Ovary (tissue), 9 donors: ENCODE results near the gene BBS9. TPM values are rescaled to one million over a fixed set of nuclear protein-coding genes. Genes with fewer than 3 reads are reported as not detected.

Experiments used
- DNase-seq, 5 donors: peaks; one replicate each; pipeline ENCODE4 v3.0.0-alpha.2; 2019 to 2020
- H3K27ac ChIP-seq, 2 donors: fragments of 200-600 bp; one replicate each; pipeline versions ENCODE4 v1.5.1 to v1.8.0; 2019 to 2022
- H3K27me3 ChIP-seq: fragments of 200-600 bp; one replicate; pipeline ENCODE4 v1.8.0; 2022
- H3K36me3 ChIP-seq: fragments of 200-600 bp; sonication (generic); one replicate; pipeline ENCODE4 v1.5.1; 2019
- H3K4me1 ChIP-seq: one replicate; pipeline ENCODE4 v1.8.1; 2013; ENCODE audit warnings: mild to moderate bottlenecking, moderate library complexity; ENCODE audit not compliant: insufficient read depth
- H3K4me3 ChIP-seq: fragments of 200-600 bp; sonication (generic); one replicate; pipeline ENCODE4 v1.5.1; 2017
- H3K9me3 ChIP-seq, 2 donors: fragments of 200-600 bp in 1 of 2; sonication (generic) in 1 of 2; one replicate each; pipeline versions ENCODE4 v1.5.1 to v1.8.1; 2013 to 2019; ENCODE audit warnings: mild to moderate bottlenecking in 1 of 2, moderate library complexity in 1 of 2
- CTCF ChIP-seq, 3 donors: fragments of 450-650 bp in 2 of 3; fragments of 200-600 bp in 1 of 3; IDR thresholded peaks; one replicate each; pipeline versions ENCODE4 v1.5.1 to v1.8.0; 2016 to 2022; ENCODE audit warnings: antibody characterized with exemption in 3 of 3, mild to moderate bottlenecking in 1 of 3
- EP300 ChIP-seq: sonication (generic); formaldehyde crosslinking; IDR thresholded peaks from one replicate; pipeline ENCODE4 v1.6.1; 2017; ENCODE audit warnings: antibody characterized with exemption
- POLR2A ChIP-seq: fragments of 450-650 bp; IDR thresholded peaks from one replicate; pipeline ENCODE4 v1.6.1; 2017; ENCODE audit warnings: antibody characterized with exemption, mild to moderate bottlenecking, moderate library complexity
- WGBS, 3 donors: extraction: QIAGEN DNeasy Blood & Tissue Kit in 1 of 3; methylation state at CpG; one replicate each; pipeline versions ENCODE4 v1.1.5 to v1.1.7; 2013 to 2017; 5-methylcytosine and 5-hydroxymethylcytosine counted together
- intact Hi-C, 4 donors: fragments of 100-400 bp; cut with DNase I; formaldehyde crosslinking; loops; one replicate each; pipeline versions ENCODE4 v1.11.0 to v1.15.1; 2022 to 2023
- polyA plus RNA-seq, 2 donors: library from polyadenylated mRNA; stranded (reverse); fragments of 200-250 nt in 1 of 2; fragments of 350-450 nt in 1 of 2; fragmentation: Illumina TruSeq in 1 of 2; extraction: RNeasy Lipid Tissue Mini Kit (QIAGEN cat#74804) in 1 of 2; gene quantifications; one replicate each; pipeline ENCODE4 v1.2.3, GENCODE V29; 2013 to 2014
- total RNA-seq, 7 donors: library from RNA; depleted of rRNA in 2 of 7; stranded (reverse); fragments of >200 nt in 2 of 7; fragmentation: NEBNext Ultra II Directional in 3 of 7; extraction: Animal tissue kit (Norgen Biotek cat#: 25700) in 3 of 7; gene quantifications; one replicate each; pipeline versions ENCODE4 v1.1.0 to v1.2.4, GENCODE V29; 2016 to 2023
- donor health status: DM: no; HTN: no; CAD: no; lungs with moderate emphysema.
- donor health status: DM: no; HTN: no; CAD: no.
- donor health status: Bipolar disorder and iron deficiency.
- donor health status: DM: yes; HTN: yes; CAD: no.
- donor health status: DM: no; HTN: no; CAD: no.
- donor health status: DM: yes; HTN: yes; CAD: no.

Gene BBS9
- total and polyA plus RNA-seq, 9 donors: 8.1 to 42.0 (median 29.7) TPM

DNA sequence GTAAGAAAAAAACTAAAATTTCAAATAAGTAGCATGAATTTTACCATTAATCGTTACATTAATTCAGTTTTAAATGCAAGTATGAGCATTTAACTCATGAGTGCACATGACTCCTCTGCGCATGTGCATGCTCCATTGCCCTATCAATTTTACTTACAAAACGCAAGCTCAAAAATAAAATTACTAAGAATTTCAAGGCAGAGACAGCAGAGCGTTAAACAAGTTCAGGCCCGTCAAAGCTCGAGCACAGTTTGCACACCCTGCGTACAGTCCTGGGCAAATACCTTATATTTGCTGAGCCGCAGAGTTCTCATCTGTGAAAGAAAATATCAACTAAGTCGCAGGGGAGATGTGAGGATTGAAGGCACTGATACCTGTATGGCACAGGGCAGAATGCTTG lies 373.6 kb downstream of the BBS9 start:
- no peak overlapping the region for H3K27ac ChIP-seq
- H3K36me3 ChIP-seq: no peaks in the 10 kb centered on the region
- TF ChIP-seq POLR2A (no peak), EP300 (no peak), CTCF (IDR thresholded peaks at IDR 0.05) (no peak)

DNA sequence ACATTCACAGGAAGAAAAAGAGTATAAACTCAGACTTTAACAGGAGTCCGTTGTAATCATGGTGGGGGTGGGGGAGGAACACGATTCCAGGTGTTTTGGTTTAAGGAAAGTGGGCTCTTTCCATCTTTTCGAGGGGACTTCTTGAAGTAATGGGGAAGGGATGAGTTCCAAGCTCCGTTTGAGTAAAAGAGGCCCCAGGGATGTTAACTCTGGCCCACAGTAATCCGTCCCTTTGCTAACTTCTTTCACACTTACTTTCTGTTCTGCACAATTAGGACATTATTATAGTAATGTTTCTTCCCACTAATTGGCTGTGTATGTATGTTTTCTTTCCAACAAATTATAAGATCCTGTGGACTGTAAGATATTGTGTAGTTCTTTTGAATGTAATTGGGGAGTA lies 374.4 kb downstream of the BBS9 start:
- no peaks in the 10 kb centered on the region for H3K27me3 ChIP-seq
- TF ChIP-seq EP300 (no peak), POLR2A (no peak), CTCF (IDR thresholded peaks at IDR 0.05) (no peak)
- intact Hi-C loops: no loop called here
- H3K9me3 ChIP-seq: no peaks in the 10 kb centered on the region
- 49 to 56% (median 51%) methylated on average over 5 of the region's 5 CpGs for WGBS, 3 donors
- no peaks in the 10 kb centered on the region for H3K36me3 ChIP-seq
- H3K4me3 ChIP-seq: no peak overlapping the region
- no peak overlapping the region for H3K27ac ChIP-seq
- DNase-seq: no peak
- no peaks in the 10 kb centered on the region for H3K4me1 ChIP-seq

More for the DNA sequence above, 373.6 kb downstream of the BBS9 start:
- Histone ChIP-seq H3K4me1 (no peaks in the 10 kb centered on the region), H3K4me3 (no peak overlapping the region), H3K27me3 (no peaks in the 10 kb centered on the region), H3K9me3 (no peaks in the 10 kb centered on the region)
- 95 to 98% (median 95%) methylated on average over 9 of the region's 9 CpGs for WGBS, 3 donors
- DNase-seq: no peak
- intact Hi-C loops: no loop called here

GRCh38 chr7:33504266-33504665 lies 374.9 kb downstream of the BBS9 start:
- H3K27ac ChIP-seq: no peak overlapping the region
- H3K9me3 ChIP-seq: no peaks in the 10 kb centered on the region
- no peaks in the 10 kb centered on the region for H3K4me1 ChIP-seq
- WGBS, 3 donors: 93 to 99% (median 98%) methylated on average over 6 of the region's 6 CpGs
- no peaks in the 10 kb centered on the region for H3K36me3 ChIP-seq
- no peak overlapping the region for H3K4me3 ChIP-seq
- no peaks in the 10 kb centered on the region for H3K27me3 ChIP-seq
- no peak for DNase-seq
- intact Hi-C loops: no loop called here
- no peak for TF ChIP-seq CTCF (IDR thresholded peaks at IDR 0.05)
- no peak for TF ChIP-seq EP300
- no peak for TF ChIP-seq POLR2A

DNA sequence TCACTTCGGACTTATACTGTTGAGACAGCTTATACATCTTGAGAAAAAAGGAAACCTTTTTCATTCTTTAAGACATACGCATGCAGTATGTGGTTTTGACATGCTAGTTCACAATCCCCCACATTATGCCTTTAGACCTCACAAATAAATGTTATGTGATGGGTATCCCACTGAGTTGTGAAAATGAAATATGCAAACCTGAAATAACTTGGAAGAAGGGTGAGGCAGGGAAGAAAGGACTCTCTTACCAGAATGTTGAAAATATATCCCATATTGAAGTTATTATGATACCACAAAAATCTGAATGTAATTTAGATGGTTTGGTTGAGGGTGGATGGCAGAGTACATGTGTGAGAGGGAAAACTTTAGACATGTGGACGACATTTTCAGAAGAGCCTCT lies 379.8 kb downstream of the BBS9 start:
- intact Hi-C loops: no loop called here
- Histone ChIP-seq H3K36me3 (no peaks in the 10 kb centered on the region), H3K27me3 (no peaks in the 10 kb centered on the region), H3K27ac (no peak overlapping the region), H3K4me3 (no peak overlapping the region), H3K9me3 (no peaks in the 10 kb centered on the region), H3K4me1 (no peaks in the 10 kb centered on the region)
- 58 to 71% (median 63%) methylated on average over 3 of the region's 3 CpGs for WGBS, 3 donors
- TF ChIP-seq CTCF (IDR thresholded peaks at IDR 0.05) (no peak), EP300 (no peak), POLR2A (no peak)
- DNase-seq: no peak

GRCh38 chr7:33511778-33512177 lies 382.4 kb downstream of the BBS9 start:
- no peaks in the 10 kb centered on the region for H3K9me3 ChIP-seq
- no peak for DNase-seq
- no peaks in the 10 kb centered on the region for H3K36me3 ChIP-seq
- H3K4me3 ChIP-seq: no peak overlapping the region
- no peaks in the 10 kb centered on the region for H3K4me1 ChIP-seq
- no peak overlapping the region for H3K27ac ChIP-seq
- intact Hi-C loops: no loop called here
- TF ChIP-seq POLR2A: no peak
- WGBS, 3 donors: 54 to 56% (median 54%) methylated on average over 3 of the region's 3 CpGs
- no peaks in the 10 kb centered on the region for H3K27me3 ChIP-seq
